Thyroid gland (tissue), 4 donors: ENCODE measurements around the gene MMP24. TPM values are rescaled to one million over a fixed set of nuclear protein-coding genes. Genes with fewer than 3 reads are reported as not detected.
"Not testable (repeated sequence)": the region's sequence is repeated elsewhere in the genome, so short reads cannot be mapped to it uniquely, and the experiment has no call there.

Experiments
- DNase-seq, 2 donors: peaks; one replicate each; pipeline ENCODE4 v3.0.0-alpha.2; 2019
- H3K27ac ChIP-seq, 3 donors: fragments of 200-600 bp; sonication (generic); 1 replicate in 2 of 3; 2 replicates in 1 of 3; pipeline ENCODE4 v1.5.1; 2016 to 2019; ENCODE audit warnings: mild to moderate bottlenecking in 1 of 3, moderate library complexity in 1 of 3
- H3K27me3 ChIP-seq: fragments of 200-600 bp; sonication (generic); one replicate; pipeline ENCODE4 v1.5.1; 2019
- H3K36me3 ChIP-seq, 2 donors: fragments of 200-600 bp; sonication (generic); one replicate each; pipeline ENCODE4 v1.5.1; 2016 to 2019
- H3K4me1 ChIP-seq, 2 donors: fragments of 200-600 bp; sonication (generic); one replicate each; pipeline ENCODE4 v1.5.1; 2017 to 2019
- H3K4me3 ChIP-seq, 3 donors: fragments of 200-600 bp; sonication (generic); replicated peaks in 1 of 3; 1 replicate in 2 of 3; 2 replicates in 1 of 3; pipeline ENCODE4 v1.5.1; 2016; ENCODE audit warnings: mild to moderate bottlenecking in 1 of 3
- H3K9me3 ChIP-seq: fragments of 200-600 bp; sonication (generic); one replicate; pipeline ENCODE4 v1.5.1; 2017
- CTCF ChIP-seq, 6 experiments: fragments of 200-600 bp in 3 of 6; fragments of 450-650 bp in 3 of 6; sonication (generic) in 3 of 6; IDR thresholded peaks; one replicate each; pipeline ENCODE4 v1.5.1; 2016 to 2019; ENCODE audit warnings: antibody characterized with exemption in 6 of 6, mild to moderate bottlenecking in 2 of 6, inconsistent platforms in 1 of 6, moderate library complexity in 1 of 6
- POLR2A ChIP-seq, 2 donors: fragments of 450-650 bp; IDR thresholded peaks; one replicate each; pipeline ENCODE4 v1.6.1; 2017; ENCODE audit warnings: antibody characterized with exemption in 2 of 2, mild to moderate bottlenecking in 2 of 2, moderate library complexity in 1 of 2
- WGBS, 2 donors: methylation state at CpG; one replicate each; pipeline ENCODE4 v1.1.5; 2017; 5-methylcytosine and 5-hydroxymethylcytosine counted together
- intact Hi-C: fragments of 100-400 bp; cut with DNase I; formaldehyde crosslinking; loops from one replicate; pipeline ENCODE4 v1.15.1; 2023
- total RNA-seq, 4 donors: library from RNA; depleted of rRNA; stranded (reverse); fragments of >200 nt; gene quantifications; one replicate each; pipeline ENCODE4 v1.2.3, GENCODE V29; 2016

The MMP24 gene
- total RNA-seq, 4 donors from 2014 or later = 0.67 to 1.6 (median 0.92) TPM

GRCh38 chr20:35253010-35253409 lies 26.5 kb downstream of the MMP24 start:
- 52 to 73% methylated on average over 3 of the region's 3 CpGs for WGBS, 2 donors
- TF ChIP-seq CTCF (IDR thresholded peaks at IDR 0.05) (no peak), POLR2A (IDR thresholded peaks at IDR 0.05) (no peak)
- intact Hi-C loops = no loop called here
- H3K27ac ChIP-seq = no peak overlapping the region
- no peak overlapping the region for H3K4me3 ChIP-seq
- H3K27me3 ChIP-seq = no peaks in the 10 kb centered on the region
- no peak for DNase-seq
- peaks cover 16 to 18% of the 10 kb centered on the region in 2 donors for H3K4me1 ChIP-seq
- no peaks in the 10 kb centered on the region for H3K36me3 ChIP-seq
- H3K9me3 ChIP-seq = no peaks in the 10 kb centered on the region

- intact Hi-C loops = no loop called here
- no peak overlapping the region for H3K4me3 ChIP-seq
- H3K4me1 ChIP-seq = peaks cover 16 to 18% of the 10 kb centered on the region in 2 donors
- H3K9me3 ChIP-seq = no peaks in the 10 kb centered on the region
- H3K27me3 ChIP-seq = no peaks in the 10 kb centered on the region
- no peak for TF ChIP-seq CTCF (IDR thresholded peaks at IDR 0.05)
- no peaks in the 10 kb centered on the region for H3K36me3 ChIP-seq
- no peak overlapping the region for H3K27ac ChIP-seq
- DNase-seq = no peak
- WGBS, 2 donors = 90 to 92% methylated on average over 12 of the region's 12 CpGs
Observed at GRCh38 chr20:35254448-35254999, 28.0 kb downstream of the MMP24 start.

- peak overlapping the region in 1 of 3 donors; percentile 33 for H3K27ac ChIP-seq
- no peak for DNase-seq
- no peaks in the 10 kb centered on the region for H3K27me3 ChIP-seq
- H3K4me1 ChIP-seq = peaks cover 7 to 9% of the 10 kb centered on the region in 2 donors
- WGBS, 2 donors = 68 to 76% methylated on average over 8 of the region's 8 CpGs
- intact Hi-C loops = no loop called here
- no peaks in the 10 kb centered on the region for H3K9me3 ChIP-seq
- H3K36me3 ChIP-seq = no peaks in the 10 kb centered on the region
- TF ChIP-seq POLR2A (IDR thresholded peaks at IDR 0.05) (no peak), CTCF (IDR thresholded peaks at IDR 0.05) (no peak)
- no peak overlapping the region for H3K4me3 ChIP-seq
Observed at GRCh38 chr20:35257175-35257909, 30.9 kb downstream of the MMP24 start.

- H3K4me3 ChIP-seq = no peak overlapping the region
- H3K4me1 ChIP-seq = peaks cover 21 to 22% of the 10 kb centered on the region in 2 donors
- no peak for DNase-seq
- H3K27me3 ChIP-seq = no peaks in the 10 kb centered on the region
- H3K9me3 ChIP-seq = no peaks in the 10 kb centered on the region
- WGBS, 2 donors = 72 to 91% methylated on average over 4 to 6 of the region's 6 CpGs
- no peak for TF ChIP-seq CTCF (IDR thresholded peaks at IDR 0.05)
- no peak for TF ChIP-seq POLR2A (IDR thresholded peaks at IDR 0.05)
- H3K36me3 ChIP-seq = no peaks in the 10 kb centered on the region
- no peak overlapping the region for H3K27ac ChIP-seq
- intact Hi-C loops = no loop called here
Observed at GRCh38 chr20:35260426-35260825, 33.9 kb downstream of the MMP24 start.

GRCh38 chr20:35262321-35262720 lies 35.8 kb downstream of the MMP24 start:
- Histone ChIP-seq H3K4me1 (peaks cover 21 to 22% of the 10 kb centered on the region in 2 donors), H3K27ac (peak overlapping the region in 2 of 3 donors; percentile 50 to 57)
- 74 to 81% methylated on average over 7 to 9 of the region's 10 CpGs for WGBS, 2 donors
- intact Hi-C loops, H3K9me3 ChIP-seq, H3K36me3 ChIP-seq, H3K4me3 ChIP-seq, DNase-seq, H3K27me3 ChIP-seq: not testable (repeated sequence)
